SK-N-SH treated with all-trans-retinoic acid at 6 μM for 48 hours (cell line): ENCODE measurements around the gene KRT40.

ENCODE experiments used
- ARNTL ChIP-seq: fragments of 450-650 bp; formaldehyde crosslinking; IDR thresholded peaks from 2 replicates; pipeline ENCODE4 v1.5.0; 2020; ENCODE audit warnings: low read depth, mild to moderate bottlenecking, moderate library complexity, borderline replicate concordance
- SNAI2 ChIP-seq: fragments of 250-450 bp; sonication (Bioruptor Pico); IDR thresholded peaks from 2 replicates; pipeline ENCODE4 v1.5.0; 2020; ENCODE audit warnings: mild to moderate bottlenecking, moderate library complexity
- TOX ChIP-seq: fragments of 250-450 bp; sonication (Bioruptor Pico); IDR thresholded peaks from 2 replicates; pipeline ENCODE4 v1.8.0; 2021; ENCODE audit warnings: mild to moderate bottlenecking, moderate library complexity, borderline replicate concordance
- ZFP30 ChIP-seq: fragments of 450-650 bp; formaldehyde crosslinking; IDR thresholded peaks from 2 replicates; pipeline ENCODE4 v1.5.0; 2022; ENCODE audit warnings: mild to moderate bottlenecking, moderate library complexity
- ZNF8 ChIP-seq: fragments of 450-650 bp; formaldehyde crosslinking; IDR thresholded peaks from 2 replicates; pipeline ENCODE4 v1.5.0; 2020; ENCODE audit warnings: mild to moderate bottlenecking, moderate library complexity
- TF ChIP-seq, protein P1 (sequence below): fragments of 250-450 bp; sonication (Bioruptor Pico); IDR thresholded peaks from 2 replicates; pipeline ENCODE4 v1.8.0; 2020; ENCODE audit warnings: mild to moderate bottlenecking, moderate library complexity, borderline replicate concordance

DNA sequence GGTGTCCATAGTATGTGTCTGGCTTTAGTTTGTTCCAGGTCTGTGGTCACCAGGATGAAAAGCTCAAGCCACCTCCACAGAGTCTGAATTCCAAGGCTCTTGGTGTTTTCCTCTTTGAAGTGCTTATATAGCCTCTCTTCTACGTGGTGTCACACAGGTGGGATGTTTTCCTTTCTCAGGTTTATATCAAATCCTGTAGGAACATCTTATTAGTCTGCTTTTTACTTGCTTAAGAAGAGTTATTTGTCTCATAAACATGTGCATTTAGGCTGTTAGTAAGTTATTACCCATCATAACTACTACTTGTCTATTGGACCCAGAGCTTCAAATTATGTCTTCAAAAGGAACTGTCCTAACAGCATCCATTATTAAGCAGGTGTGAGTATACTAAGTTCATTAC is 17.3 kb downstream of the KRT40 start, which contains the start of gene KRT39:
- TF ChIP-seq ZNF8 (CRISPR knock-in tag) (no peak), TOX (CRISPR knock-in tag) (no peak), ZFP30 (CRISPR knock-in tag) (no peak), SNAI2 (CRISPR knock-in tag) (no peak), ARNTL (no peak)
- TF ChIP-seq, protein P1, sequence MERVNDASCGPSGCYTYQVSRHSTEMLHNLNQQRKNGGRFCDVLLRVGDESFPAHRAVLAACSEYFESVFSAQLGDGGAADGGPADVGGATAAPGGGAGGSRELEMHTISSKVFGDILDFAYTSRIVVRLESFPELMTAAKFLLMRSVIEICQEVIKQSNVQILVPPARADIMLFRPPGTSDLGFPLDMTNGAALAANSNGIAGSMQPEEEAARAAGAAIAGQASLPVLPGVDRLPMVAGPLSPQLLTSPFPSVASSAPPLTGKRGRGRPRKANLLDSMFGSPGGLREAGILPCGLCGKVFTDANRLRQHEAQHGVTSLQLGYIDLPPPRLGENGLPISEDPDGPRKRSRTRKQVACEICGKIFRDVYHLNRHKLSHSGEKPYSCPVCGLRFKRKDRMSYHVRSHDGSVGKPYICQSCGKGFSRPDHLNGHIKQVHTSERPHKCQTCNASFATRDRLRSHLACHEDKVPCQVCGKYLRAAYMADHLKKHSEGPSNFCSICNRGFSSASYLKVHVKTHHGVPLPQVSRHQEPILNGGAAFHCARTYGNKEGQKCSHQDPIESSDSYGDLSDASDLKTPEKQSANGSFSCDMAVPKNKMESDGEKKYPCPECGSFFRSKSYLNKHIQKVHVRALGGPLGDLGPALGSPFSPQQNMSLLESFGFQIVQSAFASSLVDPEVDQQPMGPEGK: no peak
